Activated effector memory CD4-positive, alpha-beta T cell treated with Interleukin-2 at 50 U/mL for 16 hours (primary cell): ENCODE measurements around the gene FANCM.

Experiments used
- DNase-seq: peaks from one replicate; pipeline ENCODE4 v3.0.0-alpha.2; 2020

The FANCM gene

DNA sequence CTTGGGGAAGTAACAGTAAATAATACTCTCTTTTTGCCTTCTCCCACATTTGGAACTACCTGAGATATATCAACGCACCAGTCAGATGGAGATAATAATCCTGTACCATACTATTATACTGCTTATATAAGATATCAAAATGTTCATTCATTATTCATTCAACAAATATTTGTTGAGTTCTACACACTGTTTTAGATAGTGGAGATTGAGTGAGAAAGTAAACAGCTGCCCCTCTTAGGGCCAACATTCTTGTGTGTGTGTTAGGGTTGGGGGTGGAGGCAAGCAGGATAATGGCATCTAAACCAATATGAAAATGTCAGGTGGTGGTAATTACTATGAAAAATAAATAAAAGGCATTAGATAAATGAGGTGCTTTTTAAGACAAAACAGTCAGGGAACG is 103.3 kb downstream of the FANCM start:
- DNase-seq: no peak

DNA sequence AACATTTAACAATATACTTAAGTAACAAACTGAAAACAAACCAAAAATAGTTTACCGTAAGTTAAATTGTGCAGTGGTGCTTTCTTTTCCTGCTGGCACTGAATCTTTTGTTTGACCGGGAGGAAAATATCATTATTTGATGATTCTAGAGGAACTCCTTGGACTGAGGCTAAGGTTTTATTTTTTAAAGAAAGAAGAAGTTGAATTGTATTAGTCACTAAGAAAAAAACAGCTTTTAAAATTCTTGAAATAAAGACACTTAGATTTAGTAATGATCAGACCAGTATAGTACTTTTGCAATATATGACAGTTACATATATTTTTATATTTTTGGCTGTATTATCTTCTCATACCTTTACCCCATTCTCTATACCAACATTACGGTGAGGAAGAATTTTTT is 107.0 kb downstream of the FANCM start:
- DNase-seq: no peak

DNA sequence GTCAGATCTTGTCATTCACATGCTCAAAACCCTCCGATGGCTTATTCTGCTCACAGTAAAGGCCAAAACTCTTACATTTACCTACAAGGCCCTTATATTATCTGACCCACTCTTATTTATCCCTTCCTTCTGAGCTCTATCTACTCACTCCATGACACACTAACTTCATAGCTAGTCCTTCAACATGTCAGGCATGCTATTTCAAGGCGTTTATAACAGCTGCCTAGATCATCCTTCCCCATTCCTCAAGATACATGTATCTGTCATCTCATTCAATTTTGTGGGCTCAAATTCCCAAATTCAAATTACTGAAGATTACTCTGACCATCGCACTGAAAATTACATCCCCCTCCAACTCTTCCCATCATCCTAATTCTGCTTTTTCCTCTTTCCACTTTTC is 110.4 kb downstream of the FANCM start:
- DNase-seq: no peak

GRCh38 chr14:45246691-45247090 is 111.0 kb downstream of the FANCM start:
- no peak for DNase-seq

DNA sequence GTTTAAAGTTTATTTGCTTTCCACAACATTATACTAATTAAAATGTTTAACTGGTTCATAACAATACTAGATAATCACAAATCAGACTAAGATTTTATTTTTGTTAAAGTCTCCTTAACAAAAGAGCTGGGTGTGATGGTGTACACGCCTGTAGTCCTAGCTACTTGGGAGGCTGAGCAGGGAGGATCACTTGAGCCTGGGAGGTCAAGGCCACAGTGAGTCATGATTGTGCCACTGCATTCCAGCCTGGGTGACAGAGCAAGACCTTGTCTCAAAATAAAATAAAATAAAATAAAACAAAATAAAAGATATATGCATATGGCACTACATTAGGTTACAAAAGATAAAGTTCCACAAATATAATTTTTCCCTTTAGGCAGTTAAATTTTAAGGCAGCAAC is 111.7 kb downstream of the FANCM start:
- DNase-seq: no peak

DNA sequence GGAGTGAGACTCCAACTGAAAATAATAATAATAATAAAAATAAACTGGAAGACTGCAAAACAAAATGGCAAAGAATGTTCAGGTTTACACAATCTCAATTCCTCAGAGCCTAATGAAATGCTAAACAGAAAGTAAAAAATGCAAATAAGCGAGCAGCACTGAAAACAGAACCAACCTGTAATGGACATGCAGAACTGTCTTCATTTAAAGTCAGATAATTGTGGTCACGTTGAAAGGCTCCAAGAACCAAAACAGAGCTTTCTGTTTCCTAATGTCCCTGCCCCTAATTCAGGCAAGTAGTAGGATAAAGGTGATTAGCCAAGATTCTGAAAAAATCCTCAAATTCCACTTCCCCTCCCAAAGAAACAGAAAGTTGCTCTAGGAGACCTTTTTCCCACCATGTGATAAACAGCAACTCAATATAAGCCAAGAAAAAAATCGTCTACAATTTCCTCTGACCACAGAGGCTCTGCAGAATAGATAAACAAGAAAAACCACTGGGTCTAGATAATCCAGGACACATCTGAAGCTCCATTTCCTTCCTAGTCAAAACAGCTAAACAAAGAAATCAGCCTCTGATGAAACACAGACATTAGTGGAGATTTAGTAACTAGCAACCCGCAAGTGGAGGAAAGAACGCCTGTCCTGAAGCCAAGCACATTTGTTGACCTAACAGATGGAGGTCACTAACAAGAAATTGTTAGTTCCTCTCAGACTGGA is 114.3 kb downstream of the FANCM start:
- DNase-seq: no peak
